ENCODE measurements around the gene USP25.

DNA sequence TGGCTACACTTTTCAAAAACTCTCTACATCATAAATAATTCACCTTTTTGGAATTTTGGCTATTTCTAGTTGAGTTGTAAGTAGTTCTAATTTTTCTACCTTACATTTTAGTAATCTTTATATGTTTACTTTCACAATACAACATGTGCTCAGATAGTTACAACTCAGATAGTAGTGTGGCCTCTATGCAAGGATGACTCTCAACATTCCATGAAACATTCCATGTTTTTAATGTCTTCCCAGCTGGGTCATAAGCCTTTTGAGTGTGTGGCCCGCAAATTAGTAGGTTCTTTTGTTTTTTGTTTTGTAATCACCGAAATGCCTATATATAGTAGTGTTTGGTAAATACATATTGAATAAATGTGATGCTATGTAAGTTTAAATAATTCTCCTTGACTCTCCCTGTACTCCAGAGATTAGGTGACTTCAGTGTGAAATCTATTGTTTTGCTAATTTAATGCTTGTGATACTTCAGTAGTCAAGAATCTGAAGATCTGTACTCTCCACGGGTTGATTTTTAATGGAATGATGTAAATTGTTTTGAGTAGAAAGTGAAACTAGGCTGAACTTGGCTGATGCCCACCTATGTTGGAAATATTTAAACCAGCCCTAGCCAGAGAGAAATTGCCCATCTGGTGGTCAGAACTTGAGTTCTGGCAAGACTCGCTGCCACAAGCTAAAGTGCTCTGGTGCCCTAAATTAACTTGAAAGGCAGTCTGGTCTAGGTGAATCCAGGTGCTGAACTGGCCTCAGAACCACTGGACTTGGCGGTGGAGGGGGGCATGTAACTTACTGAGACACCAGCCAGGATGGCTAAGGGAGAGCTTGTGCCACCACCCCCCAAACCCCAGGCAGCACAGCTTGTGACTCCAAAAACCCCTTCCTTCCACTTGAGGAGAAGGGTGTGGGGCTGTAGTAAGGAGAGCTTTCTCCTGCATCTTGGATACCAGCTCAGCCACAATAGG lies 165.6 kb downstream of the USP25 start:
- TF ChIP-seq EZH2 (IDR thresholded peaks at IDR 0.05), result no peak
- TF ChIP-seq POLR2AphosphoS5 (IDR thresholded peaks at IDR 0.05; ENCODE audit: borderline replicate concordance, low read depth, low read length), result no peak
- no peak for TF ChIP-seq FOXP2 (optimal IDR thresholded peaks at IDR 0.05; ENCODE audit: control extremely low read depth, extremely low read length, insufficient read depth)
